ENCODE measurements around the gene ZKSCAN7. TPM values are rescaled to one million over a fixed set of nuclear protein-coding genes. Genes with fewer than 3 reads are reported as not detected.
"Not testable (repeated sequence)": the region's sequence is repeated elsewhere in the genome, so short reads cannot be mapped to it uniquely, and the experiment has no call there.

ZKSCAN7 gene
- total RNA-seq, 1 donor from 2014 or later = 2.9 TPM

DNA sequence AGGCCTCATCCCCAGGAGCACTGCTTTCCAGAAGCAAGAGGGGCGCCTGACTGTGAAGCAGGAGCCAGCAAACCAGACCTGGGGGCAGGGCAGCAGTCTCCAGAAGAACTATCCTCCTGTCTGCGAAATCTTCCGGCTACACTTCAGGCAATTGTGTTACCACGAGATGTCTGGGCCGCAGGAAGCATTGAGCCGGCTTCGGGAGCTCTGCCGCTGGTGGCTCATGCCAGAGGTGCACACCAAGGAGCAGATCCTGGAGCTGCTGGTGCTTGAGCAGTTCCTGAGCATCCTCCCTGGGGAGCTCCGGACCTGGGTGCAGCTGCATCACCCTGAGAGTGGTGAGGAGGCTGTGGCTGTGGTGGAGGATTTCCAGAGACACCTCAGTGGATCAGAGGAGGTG, 2.1 kb downstream of the ZKSCAN7 start:
- peaks cover 2% of the 10 kb centered on the region for H3K36me3 ChIP-seq (ENCODE audit: control insufficient read depth, insufficient read depth, low read length)
- FAIRE-seq = no peak
- no peak for DNase-seq (ENCODE audit: low read depth)
- no peak overlapping the region for H3K4me3 ChIP-seq (ENCODE audit: low read depth, low read length)
- TF ChIP-seq, protein P1, sequence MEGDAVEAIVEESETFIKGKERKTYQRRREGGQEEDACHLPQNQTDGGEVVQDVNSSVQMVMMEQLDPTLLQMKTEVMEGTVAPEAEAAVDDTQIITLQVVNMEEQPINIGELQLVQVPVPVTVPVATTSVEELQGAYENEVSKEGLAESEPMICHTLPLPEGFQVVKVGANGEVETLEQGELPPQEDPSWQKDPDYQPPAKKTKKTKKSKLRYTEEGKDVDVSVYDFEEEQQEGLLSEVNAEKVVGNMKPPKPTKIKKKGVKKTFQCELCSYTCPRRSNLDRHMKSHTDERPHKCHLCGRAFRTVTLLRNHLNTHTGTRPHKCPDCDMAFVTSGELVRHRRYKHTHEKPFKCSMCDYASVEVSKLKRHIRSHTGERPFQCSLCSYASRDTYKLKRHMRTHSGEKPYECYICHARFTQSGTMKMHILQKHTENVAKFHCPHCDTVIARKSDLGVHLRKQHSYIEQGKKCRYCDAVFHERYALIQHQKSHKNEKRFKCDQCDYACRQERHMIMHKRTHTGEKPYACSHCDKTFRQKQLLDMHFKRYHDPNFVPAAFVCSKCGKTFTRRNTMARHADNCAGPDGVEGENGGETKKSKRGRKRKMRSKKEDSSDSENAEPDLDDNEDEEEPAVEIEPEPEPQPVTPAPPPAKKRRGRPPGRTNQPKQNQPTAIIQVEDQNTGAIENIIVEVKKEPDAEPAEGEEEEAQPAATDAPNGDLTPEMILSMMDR (IDR thresholded peaks at IDR 0.05; ENCODE audit: insufficient read depth, low read length, severe bottlenecking) = no peak
- no peaks in the 10 kb centered on the region for H3K27me3 ChIP-seq (ENCODE audit: control insufficient read depth, insufficient read depth, low read length)

DNA sequence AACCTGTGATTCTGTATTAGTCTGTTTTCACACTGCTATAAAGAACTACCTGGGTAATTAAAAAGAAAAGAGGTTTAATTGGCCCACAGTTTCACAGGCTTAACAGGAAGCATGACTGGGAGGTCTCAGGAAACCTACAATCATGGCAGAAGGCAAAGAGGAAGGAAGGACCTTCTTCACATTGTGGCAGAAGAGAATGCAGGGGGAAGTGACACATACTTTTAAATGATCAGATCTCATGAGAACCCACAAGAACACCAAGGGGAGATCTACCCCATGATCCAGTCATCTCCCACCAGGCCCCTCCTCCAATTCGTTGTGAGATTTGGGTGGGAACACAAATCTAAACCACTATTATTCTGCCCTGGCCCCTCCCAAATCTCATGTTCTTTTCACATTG, 6.1 kb downstream of the ZKSCAN7 start:
- no peak overlapping the region for H3K4me3 ChIP-seq (ENCODE audit: low read depth, low read length)
- no peak for DNase-seq (ENCODE audit: low read depth)
- no peak for FAIRE-seq
- TF ChIP-seq, protein P1 (IDR thresholded peaks at IDR 0.05; ENCODE audit: insufficient read depth, low read length, severe bottlenecking) = no peak
- H3K36me3 ChIP-seq (ENCODE audit: control insufficient read depth, insufficient read depth, low read length) = peaks cover 2% of the 10 kb centered on the region
- H3K27me3 ChIP-seq (ENCODE audit: control insufficient read depth, insufficient read depth, low read length) = no peaks in the 10 kb centered on the region

DNA sequence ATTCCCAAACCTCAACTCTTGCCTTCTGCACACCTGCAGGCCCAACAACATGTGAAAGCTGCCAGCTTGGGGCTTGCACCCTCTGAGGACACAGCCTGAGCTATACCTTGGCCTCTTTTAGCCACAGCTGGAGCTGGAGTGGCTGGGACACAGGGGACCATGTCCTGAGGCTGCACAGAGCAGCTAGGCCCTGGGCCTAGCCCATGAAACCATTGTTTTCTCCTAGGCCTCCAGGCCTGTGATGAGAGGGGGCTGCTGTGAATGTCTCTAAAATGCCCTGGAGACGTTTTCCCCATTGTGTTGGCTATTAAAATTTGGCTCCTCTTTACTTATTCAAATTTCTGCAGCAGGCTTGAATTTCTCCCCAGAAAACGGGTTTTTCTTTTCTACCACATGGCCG, 7.2 kb downstream of the ZKSCAN7 start:
- TF ChIP-seq, protein P1 (IDR thresholded peaks at IDR 0.05; ENCODE audit: insufficient read depth, low read length, severe bottlenecking) = no peak
- no peaks in the 10 kb centered on the region for H3K27me3 ChIP-seq (ENCODE audit: control insufficient read depth, insufficient read depth, low read length)
- H3K36me3 ChIP-seq (ENCODE audit: control insufficient read depth, insufficient read depth, low read length) = peaks cover 2% of the 10 kb centered on the region
- DNase-seq (ENCODE audit: low read depth) (no peak), FAIRE-seq (no peak)
- H3K4me3 ChIP-seq (ENCODE audit: low read depth, low read length) = no peak overlapping the region

DNA sequence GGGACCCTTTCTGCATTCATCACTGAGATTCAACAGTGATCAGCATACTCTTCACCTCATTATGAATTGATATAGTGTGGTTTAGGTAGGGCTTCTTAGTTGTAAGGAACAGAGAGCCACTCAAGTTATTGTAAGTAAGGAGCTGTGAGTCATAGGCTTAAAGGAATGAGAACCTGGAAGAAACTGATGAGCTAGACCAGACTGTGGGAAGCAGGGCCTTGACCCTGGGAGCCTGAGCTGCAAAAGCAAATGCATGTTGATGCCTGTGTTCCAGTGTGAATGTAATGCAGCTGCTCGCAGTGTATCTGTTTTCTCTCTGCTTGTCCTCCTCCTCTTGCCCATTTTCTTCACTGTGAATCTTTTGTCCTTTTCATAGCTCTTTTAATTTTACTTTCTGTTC, 13.6 kb downstream of the ZKSCAN7 start:
- no peak overlapping the region for H3K4me3 ChIP-seq (ENCODE audit: low read depth, low read length)
- H3K36me3 ChIP-seq (ENCODE audit: control insufficient read depth, insufficient read depth, low read length) = peaks cover 5% of the 10 kb centered on the region
- DNase-seq (ENCODE audit: low read depth) (peak; percentile 46), FAIRE-seq (no peak)
- H3K27me3 ChIP-seq (ENCODE audit: control insufficient read depth, insufficient read depth, low read length) = no peaks in the 10 kb centered on the region
- TF ChIP-seq, protein P1 (IDR thresholded peaks at IDR 0.05; ENCODE audit: insufficient read depth, low read length, severe bottlenecking) = no peak

DNA sequence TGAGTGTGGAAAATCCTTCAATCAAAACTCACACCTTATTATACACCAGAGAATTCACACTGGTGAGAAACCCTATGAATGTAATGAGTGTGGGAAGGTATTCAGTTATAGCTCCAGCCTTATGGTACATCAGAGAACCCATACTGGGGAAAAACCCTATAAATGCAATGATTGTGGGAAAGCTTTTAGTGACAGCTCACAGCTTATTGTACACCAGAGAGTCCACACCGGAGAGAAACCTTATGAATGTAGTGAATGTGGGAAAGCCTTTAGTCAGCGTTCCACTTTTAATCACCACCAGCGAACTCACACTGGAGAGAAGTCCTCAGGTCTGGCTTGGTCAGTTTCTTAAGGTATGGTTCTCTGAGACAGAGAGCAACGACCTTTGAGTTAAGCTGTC, 16.0 kb downstream of the ZKSCAN7 start:
- no peaks in the 10 kb centered on the region for H3K27me3 ChIP-seq (ENCODE audit: control insufficient read depth, insufficient read depth, low read length)
- FAIRE-seq (no peak), DNase-seq (ENCODE audit: low read depth) (no peak)
- peaks cover 5% of the 10 kb centered on the region for H3K36me3 ChIP-seq (ENCODE audit: control insufficient read depth, insufficient read depth, low read length)
- H3K4me3 ChIP-seq (ENCODE audit: low read depth, low read length) = no peak overlapping the region
- TF ChIP-seq, protein P1 (IDR thresholded peaks at IDR 0.05; ENCODE audit: insufficient read depth, low read length, severe bottlenecking) = no peak

DNA sequence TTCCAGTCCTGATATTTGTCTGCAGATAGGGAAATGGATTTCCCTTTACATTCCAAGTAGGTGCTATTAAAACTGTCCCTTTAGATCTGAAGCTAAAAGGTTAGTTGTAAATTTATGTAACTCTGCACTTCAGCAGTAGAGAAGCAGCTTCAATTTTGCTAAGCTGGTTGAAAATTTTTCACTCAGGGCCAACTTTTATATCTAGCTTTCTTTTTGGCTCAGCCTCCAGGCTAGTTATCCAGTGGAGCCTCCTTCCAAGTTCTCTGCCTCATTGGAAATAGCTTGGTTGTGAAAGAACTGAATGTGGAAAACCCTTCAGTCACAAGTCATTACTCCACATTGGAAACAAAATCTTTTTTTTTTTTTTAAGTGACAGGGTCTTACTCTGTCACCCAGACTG, 21.6 kb downstream of the ZKSCAN7 start:
- FAIRE-seq (peak; percentile 28), DNase-seq (ENCODE audit: low read depth) (no peak)
- TF ChIP-seq, protein P1 (IDR thresholded peaks at IDR 0.05; ENCODE audit: insufficient read depth, low read length, severe bottlenecking) = no peak
- no peaks in the 10 kb centered on the region for H3K36me3 ChIP-seq (ENCODE audit: control insufficient read depth, insufficient read depth, low read length)
- no peak overlapping the region for H3K4me3 ChIP-seq (ENCODE audit: low read depth, low read length)
- no peaks in the 10 kb centered on the region for H3K27me3 ChIP-seq (ENCODE audit: control insufficient read depth, insufficient read depth, low read length)

DNA sequence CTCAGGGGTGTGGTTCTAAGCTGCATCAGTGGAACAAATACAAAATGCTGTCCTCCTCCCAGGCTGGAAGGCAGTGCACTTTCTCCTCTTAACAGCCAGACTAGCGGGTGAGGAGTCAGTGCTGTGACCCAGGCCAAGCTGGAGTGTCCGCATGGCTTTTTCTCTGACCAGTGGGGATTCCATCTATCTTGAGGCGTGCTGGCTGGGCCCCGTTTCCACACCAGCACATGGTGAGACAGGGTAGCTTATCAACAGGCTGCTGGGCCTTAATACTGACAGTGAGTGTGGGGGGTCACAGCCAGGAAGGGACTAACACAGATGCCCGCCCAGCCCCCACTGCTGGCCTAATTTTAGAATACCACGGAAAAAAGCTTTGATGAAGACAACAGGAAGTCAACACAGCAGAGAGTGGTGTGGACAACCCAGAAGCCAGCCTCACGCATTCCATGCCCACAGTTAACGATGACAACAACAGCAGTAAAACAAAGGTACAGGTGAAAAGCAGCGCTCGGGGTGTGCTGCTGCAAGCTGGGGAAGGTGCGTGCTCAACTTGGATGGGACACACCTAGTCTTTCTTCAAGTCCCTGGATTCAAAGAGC, 22.5 kb downstream of the ZKSCAN7 start:
- not testable (repeated sequence) for DNase-seq (ENCODE audit: low read depth); H3K4me3 ChIP-seq (ENCODE audit: low read depth, low read length)

DNA sequence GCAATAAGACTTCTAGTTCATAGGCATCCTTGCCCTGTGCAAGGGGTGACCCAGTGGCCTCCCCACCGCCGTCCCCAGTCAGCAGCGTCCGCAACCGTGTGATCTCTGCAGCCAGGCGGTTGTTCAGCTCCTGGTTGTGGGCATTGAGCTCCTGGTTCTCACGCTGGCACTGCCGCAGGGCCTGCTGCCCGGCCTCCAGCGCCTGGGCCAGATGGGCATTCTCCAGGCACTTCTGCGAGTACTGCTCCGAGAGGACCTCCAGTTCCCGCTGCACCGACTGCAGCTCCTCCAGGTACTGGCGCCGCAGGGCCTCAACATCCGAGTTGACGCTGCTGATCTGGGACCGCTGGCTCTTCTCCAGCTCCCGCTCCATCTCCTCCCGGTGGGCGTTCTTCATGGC, 23.3 kb downstream of the ZKSCAN7 start:
- FAIRE-seq; H3K36me3 ChIP-seq (ENCODE audit: control insufficient read depth, insufficient read depth, low read length); H3K27me3 ChIP-seq (ENCODE audit: control insufficient read depth, insufficient read depth, low read length); DNase-seq (ENCODE audit: low read depth); H3K4me3 ChIP-seq (ENCODE audit: low read depth, low read length): not testable (repeated sequence)

More for the DNA sequence above, 22.5 kb downstream of the ZKSCAN7 start:
- not testable (repeated sequence) for H3K36me3 ChIP-seq (ENCODE audit: control insufficient read depth, insufficient read depth, low read length); H3K27me3 ChIP-seq (ENCODE audit: control insufficient read depth, insufficient read depth, low read length)
- peak; percentile 62 for FAIRE-seq
